Measurements from ENCODE around the gene ARSI. TPM values are rescaled to one million over a fixed set of nuclear protein-coding genes. Genes with fewer than 3 reads are reported as not detected.

The ARSI gene
- total RNA-seq, 2 donors from 2014 or later: 0.26 TPM; not detected in 1

- Histone ChIP-seq H3K4me1 (no peaks in the 10 kb centered on the region), H3K36me3 (replicated peaks in 1 of 2; ENCODE audit: insufficient read depth in 1 of 2, low read depth in 2 of 2) (no peaks in the 10 kb centered on the region), H3K4me3 (no peak overlapping the region), H3K27ac (no peak overlapping the region), H3K9me3 (no peaks in the 10 kb centered on the region), H3K27me3 (no peaks in the 10 kb centered on the region)
- no peak for ATAC-seq
- intact Hi-C loops (cut with DNase I): no loop called here
- 76 to 81% methylated on average over 7 of the region's 7 CpGs for WGBS, 2 donors
- no peak for DNase-seq
- TF ChIP-seq POLR2A (IDR thresholded peaks at IDR 0.05) (no peak), CTCF (IDR thresholded peaks at IDR 0.05) (no peak)
These were observed 8.4 kb upstream of the ARSI start for GRCh38 chr5:150311015-150311692.

- no peaks in the 10 kb centered on the region for H3K4me1 ChIP-seq
- no peak overlapping the region for H3K27ac ChIP-seq
- WGBS, 2 donors: 50 to 64% methylated on average over 5 of the region's 5 CpGs
- TF ChIP-seq POLR2A (IDR thresholded peaks at IDR 0.05): no peak
- TF ChIP-seq CTCF (IDR thresholded peaks at IDR 0.05): no peak
- H3K4me3 ChIP-seq: no peak overlapping the region
- H3K36me3 ChIP-seq (replicated peaks in 1 of 2; ENCODE audit: insufficient read depth in 1 of 2, low read depth in 2 of 2): no peaks in the 10 kb centered on the region
- DNase-seq: no peak
- intact Hi-C loops (cut with DNase I): no loop called here
- no peaks in the 10 kb centered on the region for H3K27me3 ChIP-seq
- H3K9me3 ChIP-seq: no peaks in the 10 kb centered on the region
- no peak for ATAC-seq
These were observed 7.5 kb upstream of the ARSI start for GRCh38 chr5:150310246-150310645.

GRCh38 chr5:150309886-150310239 lies 7.2 kb upstream of the ARSI start:
- 90 to 100% methylated on average over 1 of the region's 1 CpG for WGBS, 2 donors
- no peak overlapping the region for H3K27ac ChIP-seq
- H3K9me3 ChIP-seq: no peaks in the 10 kb centered on the region
- H3K4me1 ChIP-seq: no peaks in the 10 kb centered on the region
- H3K36me3 ChIP-seq (replicated peaks in 1 of 2; ENCODE audit: insufficient read depth in 1 of 2, low read depth in 2 of 2): no peaks in the 10 kb centered on the region
- no peak for DNase-seq
- no peaks in the 10 kb centered on the region for H3K27me3 ChIP-seq
- TF ChIP-seq CTCF (IDR thresholded peaks at IDR 0.05): no peak
- no peak for TF ChIP-seq POLR2A (IDR thresholded peaks at IDR 0.05)
- intact Hi-C loops (cut with DNase I): no loop called here
- ATAC-seq: no peak
- H3K4me3 ChIP-seq: no peak overlapping the region

- no peak overlapping the region for H3K27ac ChIP-seq
- WGBS, 2 donors: 73 to 75% methylated on average over 3 to 7 of the region's 7 CpGs
- DNase-seq (no peak), ATAC-seq (no peak)
- H3K4me3 ChIP-seq: no peak overlapping the region
- H3K27me3 ChIP-seq: no peaks in the 10 kb centered on the region
- no peaks in the 10 kb centered on the region for H3K36me3 ChIP-seq (replicated peaks in 1 of 2; ENCODE audit: insufficient read depth in 1 of 2, low read depth in 2 of 2)
- H3K4me1 ChIP-seq: no peaks in the 10 kb centered on the region
- intact Hi-C loops (cut with DNase I): no loop called here
- TF ChIP-seq POLR2A (IDR thresholded peaks at IDR 0.05): no peak
- no peak for TF ChIP-seq CTCF (IDR thresholded peaks at IDR 0.05)
- no peaks in the 10 kb centered on the region for H3K9me3 ChIP-seq
These were observed 6.6 kb upstream of the ARSI start for GRCh38 chr5:150309101-150309885.
